NOMO-1 treated with dmso at 0.1 percent for 144 hours (cell line): ENCODE measurements around the gene SEMA7A.
"Not testable (repeated sequence)": the region's sequence is repeated elsewhere in the genome, so short reads cannot be mapped to it uniquely, and the experiment has no call there.

ENCODE experiments used
- DNase-seq: peaks from one replicate; lab custom pipeline; 2025; ENCODE audit not compliant: unreplicated experiment; lab: John Stamatoyannopoulos, UW

SEMA7A gene

GRCh38 chr15:74400313-74400860 is 33.4 kb downstream of the SEMA7A start:
- DNase-seq, result no peak

- no peak for DNase-seq
Measured at GRCh38 chr15:74399511-74400312, 34.0 kb downstream of the SEMA7A start.

- no peak for DNase-seq
Measured at GRCh38 chr15:74399100-74399499, 34.7 kb downstream of the SEMA7A start.

- no peak for DNase-seq
Measured at GRCh38 chr15:74398183-74398582, 35.6 kb downstream of the SEMA7A start.

- peak; percentile 50 for DNase-seq
Measured at GRCh38 chr15:74397239-74398068, 36.3 kb downstream of the SEMA7A start.

- peak; percentile 45 for DNase-seq
Measured at GRCh38 chr15:74396445-74397238, 37.1 kb downstream of the SEMA7A start.

GRCh38 chr15:74396146-74396438 is 37.7 kb downstream of the SEMA7A start:
- no peak for DNase-seq

- DNase-seq, result no peak
Measured at GRCh38 chr15:74395319-74396145, 38.2 kb downstream of the SEMA7A start.

GRCh38 chr15:74394090-74394846 is 39.5 kb downstream of the SEMA7A start:
- no peak for DNase-seq

- no peak for DNase-seq
Measured at GRCh38 chr15:74393423-74393822, 40.3 kb downstream of the SEMA7A start.

- no peak for DNase-seq
Measured at GRCh38 chr15:74392902-74393301, 40.9 kb downstream of the SEMA7A start.

GRCh38 chr15:74392451-74392830 is 41.3 kb downstream of the SEMA7A start:
- no peak for DNase-seq

- DNase-seq, result no peak
Measured at GRCh38 chr15:74391582-74392450, 41.9 kb downstream of the SEMA7A start.

GRCh38 chr15:74390647-74391288 is 43.0 kb downstream of the SEMA7A start:
- DNase-seq, result no peak

- not testable (repeated sequence) for DNase-seq
Measured at GRCh38 chr15:74390049-74390646, 43.6 kb downstream of the SEMA7A start.

GRCh38 chr15:74389241-74390048 is 44.3 kb downstream of the SEMA7A start:
- DNase-seq, result no peak

- DNase-seq, result no peak
Measured at GRCh38 chr15:74388363-74388951, 45.3 kb downstream of the SEMA7A start.
